H1 (cell line): ENCODE measurements around the gene MEIOSIN. TPM values are rescaled to one million over a fixed set of nuclear protein-coding genes. Genes with fewer than 3 reads are reported as not detected.

Experiments
- CHD7 ChIP-seq: fragments of 300-600 bp; sonication (generic); IDR thresholded peaks from 2 replicates; pipeline ENCODE4 v1.7.1; 2012; ENCODE audit warnings: low read length, moderate library complexity, mild to moderate bottlenecking, inconsistent platforms; ENCODE audit not compliant: insufficient replicate concordance
- EZH2 ChIP-seq: fragments of 200-600 bp; sonication (generic); IDR thresholded peaks from 2 replicates; pipeline ENCODE4 v1.7.1; 2012; ENCODE audit warnings: low read depth, mild to moderate bottlenecking, moderate library complexity, low read length, inconsistent platforms; ENCODE audit not compliant: severe bottlenecking
- SIRT6 ChIP-seq: IDR thresholded peaks from one replicate; pipeline ENCODE4 v1.7.1; 2012; ENCODE audit warnings: low read length, inconsistent platforms
- polyA plus RNA-seq, 7 experiments: library from polyadenylated mRNA; depleted of rRNA in 3 of 7; stranded (reverse) in 5 of 7; unstranded in 2 of 7; fragments of >200 nt in 5 of 7; fragments of 200-250 nt in 2 of 7; gene quantifications; 1 replicate in 5 of 7; 2 replicates in 1 of 7; 4 replicates in 1 of 7; pipeline versions ENCODE4 v1.2.1 to v1.2.3, GENCODE V29; 2011 to 2013; ENCODE audit warnings: missing spikeins in 2 of 7, mixed read lengths in 2 of 7
- total RNA-seq: library from RNA; stranded (reverse); fragmentation: NEBNext Ultra II Directional; extraction: Animal tissue kit (Norgen Biotek cat#: 25700); gene quantifications from 2 replicates; pipeline ENCODE4 v1.2.1, GENCODE V29; 2021

Gene MEIOSIN
- total and polyA plus RNA-seq, 2 of the 8 experiments (the other 6 are each of a cell fraction or from before 2014, with no cell fraction given), result 0.11 TPM; not detected in 1

GRCh38 chr19:45765702-45766295 is 32.6 kb downstream of the MEIOSIN start (continued):
- TF ChIP-seq CHD7 (no peak), EZH2 (no peak), SIRT6 (no peak)
